Measurements from ENCODE around the gene CRYBG1. TPM values are rescaled to one million over a fixed set of nuclear protein-coding genes. Genes with fewer than 3 reads are reported as not detected.

CRYBG1 gene
- total and polyA plus RNA-seq, 8 donors = 2.3 to 9.2 (median 4.3) TPM

DNA sequence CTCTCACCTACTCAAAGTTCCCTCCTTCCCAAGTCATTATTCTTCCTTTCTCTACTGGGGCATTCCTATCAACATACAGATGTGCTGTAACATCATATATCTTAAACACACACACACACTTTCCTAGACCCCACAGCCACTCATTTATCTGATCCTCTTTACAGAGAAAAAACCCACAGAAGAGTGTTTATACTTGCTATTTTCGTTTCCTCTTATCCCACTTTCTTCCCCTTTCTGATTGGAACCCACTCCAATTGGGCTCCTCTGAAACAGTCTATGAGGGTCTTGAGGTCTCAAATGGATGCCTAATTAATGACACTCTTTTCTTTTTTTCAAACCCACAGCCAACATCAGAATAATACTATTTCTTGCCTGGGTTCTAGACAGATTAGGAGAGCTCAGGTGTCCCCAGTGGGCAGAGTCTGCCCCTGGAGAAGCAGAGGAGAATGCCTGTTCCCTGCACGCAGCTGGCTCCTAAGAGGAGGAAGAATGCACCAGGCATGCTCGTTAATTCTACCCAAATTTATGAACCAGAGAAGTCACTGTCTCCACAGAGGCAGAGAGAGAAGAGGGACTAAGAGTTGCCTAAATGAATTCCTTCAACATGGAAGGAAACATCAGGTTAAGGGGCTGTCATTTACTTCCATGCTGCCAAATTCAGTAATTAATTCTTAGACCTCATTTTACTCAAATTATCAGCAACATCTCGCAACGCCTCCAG is 65.9 kb downstream of the CRYBG1 start:
- no peak for FAIRE-seq
- no peaks in the 10 kb centered on the region for H3K4me1 ChIP-seq
- intact Hi-C loops (cut with DNase I) = no loop called here
- no peaks in the 10 kb centered on the region for H3K27me3 ChIP-seq
- H3K27ac ChIP-seq = no peak overlapping the region
- ATAC-seq = peak in 1 of 4 donors; percentile 45
- 76 to 79% methylated on average over 5 of the region's 5 CpGs for WGBS, 2 donors
- no peak for DNase-seq
- H3K9me3 ChIP-seq = no peaks in the 10 kb centered on the region
- H3K36me3 ChIP-seq = no peaks in the 10 kb centered on the region
- H3K4me3 ChIP-seq = no peak overlapping the region
- TF ChIP-seq, protein P1, sequence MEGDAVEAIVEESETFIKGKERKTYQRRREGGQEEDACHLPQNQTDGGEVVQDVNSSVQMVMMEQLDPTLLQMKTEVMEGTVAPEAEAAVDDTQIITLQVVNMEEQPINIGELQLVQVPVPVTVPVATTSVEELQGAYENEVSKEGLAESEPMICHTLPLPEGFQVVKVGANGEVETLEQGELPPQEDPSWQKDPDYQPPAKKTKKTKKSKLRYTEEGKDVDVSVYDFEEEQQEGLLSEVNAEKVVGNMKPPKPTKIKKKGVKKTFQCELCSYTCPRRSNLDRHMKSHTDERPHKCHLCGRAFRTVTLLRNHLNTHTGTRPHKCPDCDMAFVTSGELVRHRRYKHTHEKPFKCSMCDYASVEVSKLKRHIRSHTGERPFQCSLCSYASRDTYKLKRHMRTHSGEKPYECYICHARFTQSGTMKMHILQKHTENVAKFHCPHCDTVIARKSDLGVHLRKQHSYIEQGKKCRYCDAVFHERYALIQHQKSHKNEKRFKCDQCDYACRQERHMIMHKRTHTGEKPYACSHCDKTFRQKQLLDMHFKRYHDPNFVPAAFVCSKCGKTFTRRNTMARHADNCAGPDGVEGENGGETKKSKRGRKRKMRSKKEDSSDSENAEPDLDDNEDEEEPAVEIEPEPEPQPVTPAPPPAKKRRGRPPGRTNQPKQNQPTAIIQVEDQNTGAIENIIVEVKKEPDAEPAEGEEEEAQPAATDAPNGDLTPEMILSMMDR (IDR thresholded peaks at IDR 0.05) = no peak

DNA sequence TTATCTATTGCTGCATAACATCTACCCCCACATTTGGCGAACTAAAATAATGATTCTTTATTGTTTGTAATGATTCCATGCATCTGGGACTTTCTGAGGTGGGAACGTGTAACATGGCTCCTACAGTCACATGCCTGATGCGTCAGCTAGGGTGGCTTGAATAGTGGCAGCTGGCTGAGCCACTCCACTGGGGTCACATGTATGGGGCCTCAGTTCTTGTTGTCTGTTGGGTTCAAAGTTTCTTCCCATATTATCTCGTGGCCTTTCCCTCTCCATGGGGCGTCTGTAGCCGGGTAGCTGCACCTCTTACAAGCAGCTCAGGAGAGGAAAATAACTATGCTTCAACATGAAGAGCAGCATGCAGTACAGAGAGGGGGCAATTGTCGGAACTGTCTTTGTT is 69.9 kb downstream of the CRYBG1 start:
- WGBS, 2 donors = 86 to 91% methylated on average over 7 of the region's 7 CpGs

GRCh38 chr6:106431405-106431804 is 70.9 kb downstream of the CRYBG1 start:
- H3K36me3 ChIP-seq = no peaks in the 10 kb centered on the region
- no peak for FAIRE-seq
- no peaks in the 10 kb centered on the region for H3K4me1 ChIP-seq
- H3K9me3 ChIP-seq = no peaks in the 10 kb centered on the region
- H3K4me3 ChIP-seq = no peak overlapping the region
- no peak for ATAC-seq
- H3K27ac ChIP-seq = no peak overlapping the region
- 84 to 88% methylated on average over 4 of the region's 4 CpGs for WGBS, 2 donors
- intact Hi-C loops (cut with DNase I) = no loop called here
- TF ChIP-seq, protein P1 (IDR thresholded peaks at IDR 0.05) = no peak
- no peaks in the 10 kb centered on the region for H3K27me3 ChIP-seq
- DNase-seq = no peak

More for the DNA sequence above, 69.9 kb downstream of the CRYBG1 start:
- H3K27me3 ChIP-seq = no peaks in the 10 kb centered on the region
- DNase-seq (no peak), ATAC-seq (no peak), FAIRE-seq (no peak)
- no peak overlapping the region for H3K4me3 ChIP-seq
- H3K9me3 ChIP-seq = no peaks in the 10 kb centered on the region
- no peaks in the 10 kb centered on the region for H3K4me1 ChIP-seq
- intact Hi-C loops (cut with DNase I) = no loop called here
- no peak overlapping the region for H3K27ac ChIP-seq
- TF ChIP-seq, protein P1 (IDR thresholded peaks at IDR 0.05) = no peak
- H3K36me3 ChIP-seq = no peaks in the 10 kb centered on the region

DNA sequence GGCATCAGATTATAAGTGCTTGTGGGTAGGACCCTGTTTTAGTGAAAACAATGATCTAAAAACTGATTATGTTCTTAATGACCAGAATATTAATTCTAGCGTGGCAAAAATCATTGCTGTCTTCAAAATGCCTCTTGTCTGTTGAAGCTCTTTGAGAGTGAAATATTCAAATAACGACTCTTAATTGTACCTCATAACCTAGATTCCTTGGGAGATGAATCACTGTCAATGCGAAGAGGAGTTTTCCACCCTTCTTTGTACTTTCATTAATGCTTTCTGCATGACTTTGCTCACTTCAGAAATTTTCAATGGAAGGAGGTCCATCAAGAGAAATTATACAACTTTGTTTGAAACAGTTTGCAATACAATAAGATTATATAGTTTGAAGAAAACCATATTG is 71.5 kb downstream of the CRYBG1 start:
- 93 to 98% methylated on average over 3 of the region's 3 CpGs for WGBS, 2 donors
- DNase-seq (no peak), ATAC-seq (no peak), FAIRE-seq (no peak)
- Histone ChIP-seq H3K9me3 (no peaks in the 10 kb centered on the region), H3K27me3 (no peaks in the 10 kb centered on the region), H3K27ac (no peak overlapping the region), H3K36me3 (no peaks in the 10 kb centered on the region), H3K4me1 (no peaks in the 10 kb centered on the region), H3K4me3 (no peak overlapping the region)
- intact Hi-C loops (cut with DNase I) = no loop called here
- TF ChIP-seq, protein P1 (IDR thresholded peaks at IDR 0.05) = no peak

- FAIRE-seq (no peak), ATAC-seq (no peak), DNase-seq (no peak)
- Histone ChIP-seq H3K27ac (no peak overlapping the region), H3K27me3 (no peaks in the 10 kb centered on the region), H3K36me3 (no peaks in the 10 kb centered on the region), H3K4me3 (no peak overlapping the region), H3K4me1 (no peaks in the 10 kb centered on the region), H3K9me3 (no peaks in the 10 kb centered on the region)
- TF ChIP-seq, protein P1 (IDR thresholded peaks at IDR 0.05) = no peak
- intact Hi-C loops (cut with DNase I) = no loop called here
Observed at GRCh38 chr6:106434530-106434929, 74.0 kb downstream of the CRYBG1 start.

All from pancreas (tissue), 10 donors.